Endometrial microvascular endothelial cells (primary cell): Measurements from ENCODE around the gene TTC5. TPM values are rescaled to one million over a fixed set of nuclear protein-coding genes. Genes with fewer than 3 reads are reported as not detected.
"Not testable (repeated sequence)": the region's sequence is repeated elsewhere in the genome, so short reads cannot be mapped to it uniquely, and the experiment has no call there.

ENCODE experiments used
- in situ Hi-C: cut with HindIII; loops from 2 replicates; pipeline ENCODE4 v1.10.0; 2017; ENCODE audit warnings: low sequenced_read_pairs, low pct_unique_long_range_greater_than_20kb; ENCODE audit errors: inconsistent ontology term
- total RNA-seq: library from RNA; depleted of rRNA; stranded (reverse); fragments of >200 nt; gene quantifications from one replicate; pipeline ENCODE4 v1.2.3, GENCODE V29; 2015; ENCODE audit errors: inconsistent ontology term

TTC5 gene
- total RNA-seq, 1 donor from 2014 or later, result 15.5 TPM

DNA sequence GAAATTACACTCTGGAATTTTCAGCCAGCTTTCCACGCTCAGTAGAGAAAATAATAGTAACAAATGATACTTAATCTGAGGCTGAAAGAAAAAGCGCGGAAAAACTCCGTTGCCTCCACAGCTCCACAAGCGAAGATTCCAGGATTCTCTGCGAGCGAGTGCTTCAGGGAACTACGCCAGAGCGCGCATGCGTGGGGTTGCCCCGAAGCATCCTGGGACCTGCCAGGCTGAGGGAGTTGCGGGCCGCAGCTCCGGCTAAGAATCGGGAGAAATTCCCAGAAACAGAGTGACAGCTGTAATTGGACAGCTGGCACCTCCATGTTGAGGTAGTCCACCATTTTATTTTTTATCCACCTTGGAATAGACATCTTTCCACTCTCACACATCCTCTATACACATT lies 12.0 kb upstream of the TTC5 start:
- in situ Hi-C loops, result no loop called here

DNA sequence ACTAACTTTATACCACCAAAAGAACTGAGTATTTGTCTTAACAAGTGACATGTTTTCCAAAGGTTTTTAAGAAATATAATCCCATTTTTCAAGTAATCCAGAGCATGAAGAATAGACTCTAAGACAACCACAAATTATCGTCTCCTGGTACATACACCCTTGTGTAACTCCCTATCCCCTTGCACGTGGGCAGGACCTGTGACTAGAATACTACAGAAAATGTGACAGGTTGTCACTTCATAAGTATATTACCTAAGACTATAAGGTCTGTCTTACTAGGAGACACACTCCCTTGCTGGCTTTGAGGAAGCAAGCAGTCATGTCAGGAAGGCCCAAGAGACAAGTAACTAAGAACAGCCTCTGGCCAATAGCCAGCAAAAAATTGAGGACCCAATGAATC lies 8.3 kb upstream of the TTC5 start:
- in situ Hi-C loops, result no loop called here

DNA sequence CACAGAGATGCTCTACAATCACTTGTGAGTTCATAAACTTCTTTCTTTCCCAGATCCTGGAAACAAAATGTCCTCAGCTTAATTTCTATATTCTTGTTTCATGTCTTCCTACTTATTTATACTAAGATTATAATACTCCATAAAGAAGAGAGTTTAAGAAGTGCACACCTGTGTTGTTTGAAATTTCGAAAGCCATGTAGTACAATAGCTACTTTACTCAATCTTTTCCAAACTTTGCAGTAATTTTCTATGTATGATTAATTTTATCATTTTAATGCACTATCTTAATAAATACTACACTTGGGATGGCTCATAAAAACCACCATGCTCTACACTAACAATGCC lies 300 bp upstream of the TTC5 start:
- in situ Hi-C loops, result no loop called here

DNA sequence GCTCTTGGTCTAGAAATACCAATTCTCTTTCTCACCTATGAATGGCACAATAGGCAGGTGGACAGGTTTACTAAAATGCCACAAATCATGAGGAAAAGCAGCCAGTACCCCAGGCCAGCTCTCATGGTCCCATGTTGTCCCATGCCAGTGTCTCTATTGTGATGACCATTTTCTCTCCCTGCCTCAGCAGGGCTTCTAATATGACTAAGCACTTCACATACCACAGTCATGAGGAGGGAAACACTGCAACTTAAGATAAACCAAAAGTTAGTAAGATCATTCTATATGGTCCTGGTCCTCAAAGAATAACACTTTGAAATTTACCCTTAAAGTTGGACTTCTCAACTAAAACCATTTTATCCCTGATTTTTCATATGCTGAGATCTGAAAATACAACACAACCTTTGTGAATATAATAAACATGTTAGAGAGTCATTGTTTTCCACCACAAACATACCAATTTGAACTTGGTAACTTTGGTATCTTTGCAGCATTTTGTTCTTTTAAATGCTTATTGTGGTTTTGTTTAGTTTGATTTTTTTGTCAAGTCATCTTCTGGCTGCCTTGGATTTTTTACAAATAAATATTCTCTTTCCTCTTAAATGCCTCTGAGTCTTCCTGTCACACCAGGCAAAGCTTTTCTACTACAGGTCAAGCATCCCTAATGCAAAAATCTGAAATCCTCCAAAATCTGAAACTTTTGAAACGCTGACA lies 3.6 kb downstream of the TTC5 start:
- in situ Hi-C loops, result no loop called here

DNA sequence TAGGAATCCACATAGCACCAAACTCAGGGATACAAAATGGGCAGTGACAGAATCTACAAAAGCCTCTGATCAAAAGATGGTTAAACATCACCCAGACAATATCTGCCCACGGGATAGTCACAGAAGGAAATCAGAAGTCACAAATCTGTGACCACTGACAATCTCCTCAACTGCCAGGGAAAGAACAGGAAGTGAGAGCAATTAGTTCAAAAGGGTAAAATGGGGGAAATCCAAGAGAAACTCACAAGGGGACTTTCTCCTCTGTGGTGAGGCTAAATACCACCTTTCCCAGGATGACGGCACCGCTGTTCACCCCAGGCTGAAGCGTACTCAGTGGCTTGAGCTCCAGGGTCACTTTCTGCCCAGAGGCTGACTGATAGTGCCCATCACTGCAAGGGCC lies 10.7 kb downstream of the TTC5 start:
- in situ Hi-C loops, result no loop called here

DNA sequence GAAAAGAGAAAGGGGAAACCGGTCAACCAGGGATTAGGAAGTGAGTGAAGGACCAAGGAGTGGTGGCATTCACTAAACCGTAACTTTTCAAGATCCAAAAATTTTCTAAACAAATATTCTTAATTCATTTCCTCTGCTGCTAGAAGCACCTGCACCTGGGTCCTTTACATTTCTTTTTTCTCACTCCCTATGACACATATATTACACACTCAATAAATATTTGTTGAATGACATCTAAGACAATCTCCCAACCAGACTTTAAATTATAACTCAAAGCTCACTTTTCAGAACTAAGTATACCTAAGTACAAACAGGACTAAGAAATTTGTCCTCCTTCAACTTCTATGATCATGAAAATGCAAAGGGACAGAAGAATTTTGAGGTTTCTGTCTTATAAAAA lies 11.1 kb downstream of the TTC5 start:
- in situ Hi-C loops, result no loop called here

DNA sequence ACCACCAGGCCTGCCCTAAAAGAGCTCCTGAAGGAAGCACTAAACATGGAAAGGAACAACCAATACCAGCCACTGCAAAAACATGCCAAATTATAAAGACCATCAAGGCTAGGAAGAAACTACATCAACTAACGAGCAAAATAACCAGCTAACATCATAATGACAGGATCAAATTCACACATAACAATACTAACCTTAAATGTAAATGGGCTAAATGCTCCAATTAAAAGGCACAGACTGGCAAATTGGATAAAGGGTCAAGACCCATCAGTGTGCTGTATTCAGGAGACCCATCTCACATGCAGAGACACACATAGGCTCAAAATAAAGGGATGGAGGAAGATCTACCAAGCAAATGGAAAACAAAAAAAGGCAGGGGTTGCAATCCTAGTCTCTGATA lies 23.8 kb downstream of the TTC5 start:
- in situ Hi-C loops, result not testable (repeated sequence)

DNA sequence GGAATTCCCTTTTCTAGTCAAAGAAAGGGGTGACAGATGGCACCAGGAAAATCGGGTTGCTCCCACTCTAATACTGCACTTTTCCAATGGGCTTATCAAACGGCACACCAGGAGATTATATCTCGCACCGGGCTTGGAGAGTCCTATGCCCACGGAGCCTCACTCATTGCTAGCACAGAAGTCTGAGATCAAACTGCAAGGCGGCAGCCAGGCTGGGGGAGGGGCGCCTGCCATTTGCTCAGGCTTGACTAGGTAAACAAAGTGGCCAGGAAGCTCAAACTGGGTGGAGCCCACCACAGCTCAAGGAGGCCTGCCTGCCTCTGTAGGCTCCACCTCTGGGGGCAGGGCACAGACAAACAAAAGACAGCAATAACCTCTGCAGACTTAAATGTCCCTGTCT lies 25.5 kb downstream of the TTC5 start:
- in situ Hi-C loops, result not testable (repeated sequence)

DNA sequence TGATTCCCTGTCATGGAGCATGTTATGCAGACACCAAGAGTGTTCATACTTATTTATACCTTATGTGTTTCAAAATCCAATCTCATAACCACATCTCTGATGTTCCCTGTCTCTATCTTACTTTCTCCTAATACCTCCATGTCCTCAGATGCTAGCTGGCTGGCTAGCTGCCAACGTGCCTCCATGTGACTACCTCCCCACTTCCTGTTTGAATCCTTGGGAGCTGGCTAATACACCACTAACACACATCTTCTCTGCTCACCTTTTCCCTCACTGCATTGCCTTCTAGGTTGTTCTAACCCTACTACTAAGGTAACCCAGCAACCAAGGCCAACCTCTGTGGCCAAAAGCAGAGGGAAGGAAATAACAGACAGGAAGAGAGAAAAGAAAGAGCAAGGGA lies 27.3 kb downstream of the TTC5 start:
- in situ Hi-C loops, result no loop called here

DNA sequence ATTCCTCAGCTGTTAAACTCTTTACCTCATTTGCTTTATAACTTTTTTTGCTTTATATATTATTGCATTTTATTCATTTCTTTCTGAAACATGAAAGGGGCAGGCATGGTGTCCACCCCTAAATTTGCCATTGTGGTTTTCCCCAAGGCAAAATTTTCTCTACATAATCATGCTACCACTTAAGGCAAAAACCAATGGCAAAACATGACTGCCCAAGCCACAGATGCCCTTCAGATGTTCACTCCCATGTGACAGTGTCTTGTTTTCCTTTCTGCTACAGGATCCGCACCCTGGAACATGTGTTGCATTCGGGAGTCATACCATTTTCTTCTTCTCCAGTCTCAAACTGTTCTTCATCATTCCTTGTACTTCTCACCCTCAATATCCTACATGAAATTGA lies 28.3 kb downstream of the TTC5 start:
- in situ Hi-C loops, result no loop called here

DNA sequence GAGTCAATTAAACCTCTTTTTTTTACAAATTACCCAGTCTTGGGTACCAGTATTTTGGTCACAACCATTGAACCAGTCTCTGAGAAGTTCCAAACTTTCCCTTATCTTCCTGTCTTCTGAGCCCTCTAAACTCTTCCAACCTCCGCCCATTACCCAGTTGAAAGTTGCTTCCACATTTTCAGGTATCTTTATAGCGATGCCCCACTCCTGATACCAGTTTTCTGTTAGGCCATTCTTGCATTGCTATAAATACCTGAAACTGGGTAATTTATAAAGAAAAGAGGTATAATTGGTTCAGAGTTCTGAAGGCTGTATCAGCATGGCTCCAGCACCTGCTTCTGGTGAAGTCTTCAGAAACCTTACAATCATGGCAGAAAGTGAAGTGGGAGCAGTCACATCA lies 31.7 kb downstream of the TTC5 start:
- in situ Hi-C loops, result no loop called here

DNA sequence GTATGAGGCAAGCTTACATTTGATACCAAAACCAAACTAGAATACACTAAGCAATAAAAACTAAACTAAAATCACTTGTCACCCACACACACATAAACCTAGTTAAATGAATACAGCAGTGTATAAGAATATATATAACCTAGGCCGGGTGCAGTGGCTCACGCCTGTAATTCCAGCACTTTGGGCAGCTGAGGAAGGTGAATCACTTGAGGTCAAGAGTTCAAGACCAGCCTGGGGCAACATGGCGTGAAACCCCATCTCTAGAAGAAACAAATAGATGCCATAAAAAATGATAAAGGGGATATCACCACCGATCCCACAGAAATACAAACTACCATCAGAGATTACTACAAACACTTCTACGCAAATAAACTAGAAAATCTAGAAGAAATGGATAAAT lies 41.4 kb downstream of the TTC5 start:
- in situ Hi-C loops, result not testable (repeated sequence)

DNA sequence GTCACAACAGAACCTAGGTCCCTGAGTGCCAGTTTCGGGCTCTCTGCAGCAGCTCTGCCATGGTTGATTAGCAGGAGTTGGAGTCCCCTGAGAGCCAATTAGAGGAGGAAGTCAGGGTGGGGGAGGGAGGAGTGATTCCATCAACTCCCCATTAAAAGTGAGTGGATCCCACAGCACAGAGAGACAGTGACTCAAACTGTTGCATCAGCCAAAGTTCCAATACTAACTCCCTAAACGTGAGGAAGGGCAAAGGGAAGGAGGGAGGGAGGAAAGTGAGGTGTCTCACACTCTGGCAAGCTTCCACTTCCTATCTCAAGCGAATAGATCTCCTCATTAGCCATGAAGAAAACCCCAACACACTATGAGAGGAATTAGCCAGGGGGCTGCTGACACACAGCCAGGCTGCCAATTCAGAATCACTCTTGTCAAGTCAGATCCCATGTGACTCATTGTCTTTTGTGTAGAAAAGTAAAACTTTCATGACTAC lies 43.1 kb downstream of the TTC5 start:
- in situ Hi-C loops, result no loop called here

DNA sequence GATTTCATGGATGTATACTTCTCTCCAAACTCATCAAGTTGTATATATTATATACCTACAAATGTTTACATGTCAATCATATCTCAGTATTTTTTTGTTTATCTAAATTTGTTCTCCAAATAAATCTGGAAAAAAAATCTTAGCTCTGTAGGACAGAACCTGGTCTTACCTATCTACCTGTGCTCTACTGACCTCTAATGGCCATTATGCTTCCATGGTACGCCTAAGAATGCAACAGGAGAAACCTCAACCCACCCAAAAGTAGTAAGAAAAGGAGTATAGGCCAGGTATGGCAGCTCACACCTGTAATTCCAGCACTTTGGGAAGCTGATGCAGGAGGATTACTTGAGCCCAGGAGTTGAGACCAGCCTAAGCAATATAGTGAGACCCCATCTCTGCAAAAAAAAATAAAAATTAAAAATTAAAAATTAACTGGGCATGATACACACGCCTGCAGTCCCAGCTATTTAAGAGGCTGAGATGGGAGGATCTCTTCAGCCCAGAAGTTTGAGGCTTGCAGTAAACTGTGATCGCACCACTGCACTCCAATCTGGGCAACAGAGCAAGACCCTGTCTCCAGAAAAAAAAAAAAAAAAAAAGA lies 58.0 kb downstream of the TTC5 start:
- in situ Hi-C loops, result no loop called here

Other genes with a start within 250 kb of the TTC5 start
- not detected for gene OR4L1, start 245.9 kb downstream of the TTC5 start, total RNA-seq
- gene OR4K17, start 195.2 kb downstream of the TTC5 start, total RNA-seq, result not detected
- not detected for gene OR4N5, start 167.1 kb downstream of the TTC5 start, total RNA-seq
- not detected for gene OR11G2, start 115.1 kb downstream of the TTC5 start, total RNA-seq
- not detected for gene OR11H6, start 82.2 kb downstream of the TTC5 start, total RNA-seq
- not detected for gene OR11H7, start 77.0 kb downstream of the TTC5 start, total RNA-seq
- not detected for gene OR11H4, start 66.7 kb downstream of the TTC5 start, total RNA-seq
- gene CCNB1IP1, start 27.3 kb upstream of the TTC5 start, total RNA-seq, result 42.7 TPM
- gene PARP2, start 37.7 kb upstream of the TTC5 start, total RNA-seq, result 9.9 TPM
- 15.3 TPM for gene TEP1, start 107.5 kb upstream of the TTC5 start, total RNA-seq
- gene KLHL33, start 130.2 kb upstream of the TTC5 start, total RNA-seq, result not detected
- gene OSGEP, start 148.9 kb upstream of the TTC5 start, total RNA-seq, result 55.3 TPM
- 240 TPM for gene APEX1, start 149.3 kb upstream of the TTC5 start, total RNA-seq
- 10.4 TPM for gene PIP4P1, start 155.5 kb upstream of the TTC5 start, total RNA-seq
- 284 TPM for gene PNP, start 163.5 kb upstream of the TTC5 start, total RNA-seq
- gene RNASE10, start 199.6 kb upstream of the TTC5 start, total RNA-seq, result not detected